VCaP (cell line): Measurements from ENCODE around the gene F2.

Experiments
- H3K27ac ChIP-seq: fragments of 450-650 bp; 2 replicates; pipeline ENCODE4 v1.5.1; 2017
- CTCF ChIP-seq: fragments of 450-650 bp; conservative IDR thresholded peaks from 2 replicates; pipeline ENCODE4 v1.5.1; 2017; ENCODE audit warnings: mild to moderate bottlenecking, moderate library complexity

Gene F2

GRCh38 chr11:46737699-46738098 is 18.7 kb downstream of the F2 start:
- no peak for TF ChIP-seq CTCF
- no peak overlapping the region for H3K27ac ChIP-seq

- no peak overlapping the region for H3K27ac ChIP-seq
- no peak for TF ChIP-seq CTCF
Measured at GRCh38 chr11:46738887-46739286, 19.9 kb downstream of the F2 start.

GRCh38 chr11:46741600-46742484 is 22.8 kb downstream of the F2 start:
- TF ChIP-seq CTCF, result no peak

GRCh38 chr11:46743043-46743442 is 24.0 kb downstream of the F2 start:
- no peak for TF ChIP-seq CTCF
- no peak overlapping the region for H3K27ac ChIP-seq

More at GRCh38 chr11:46741600-46742484, 22.8 kb downstream of the F2 start:
- no peak overlapping the region for H3K27ac ChIP-seq

- TF ChIP-seq CTCF, result no peak
- H3K27ac ChIP-seq, result no peak overlapping the region
Measured at GRCh38 chr11:46743693-46744339, 24.8 kb downstream of the F2 start.

- no peak overlapping the region for H3K27ac ChIP-seq
- TF ChIP-seq CTCF, result no peak
Measured at GRCh38 chr11:46745328-46745727, 26.3 kb downstream of the F2 start.

GRCh38 chr11:46745995-46746394 is 27.0 kb downstream of the F2 start:
- H3K27ac ChIP-seq, result no peak overlapping the region
- no peak for TF ChIP-seq CTCF
